Measurements from ENCODE around the gene ANK3. TPM values are rescaled to one million over a fixed set of nuclear protein-coding genes. Genes with fewer than 3 reads are reported as not detected.
A peak's percentile ranks its signal among the peaks of the same experiment; 100 is the strongest.

The ANK3 gene
- total and polyA plus RNA-seq, 10 donors, result 2.0 to 133 (median 62.9) TPM

DNA sequence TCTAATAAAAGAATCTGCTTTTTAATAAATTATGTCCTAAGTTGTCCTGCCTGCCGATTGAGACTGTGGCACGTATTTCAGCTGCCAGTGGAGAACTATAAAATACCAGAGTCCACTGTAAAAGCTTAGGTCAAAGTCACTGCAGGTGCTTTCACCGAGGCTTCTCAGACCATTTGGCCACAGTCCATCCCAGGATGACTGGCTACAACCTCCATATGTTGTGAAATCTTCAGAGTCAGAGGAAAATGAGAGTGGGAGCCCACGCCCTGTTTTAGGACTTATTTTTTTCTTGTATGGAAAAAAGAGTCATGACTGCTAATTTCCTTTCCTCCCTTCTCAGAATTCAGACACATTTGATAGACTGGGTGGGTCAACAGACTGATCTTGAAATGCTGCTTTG is 182.9 kb downstream of the ANK3 start:
- no peak for TF ChIP-seq POLR2A (IDR thresholded peaks at IDR 0.05)
- TF ChIP-seq POLR2AphosphoS5 (IDR thresholded peaks at IDR 0.05), result no peak
- TF ChIP-seq, protein P1, sequence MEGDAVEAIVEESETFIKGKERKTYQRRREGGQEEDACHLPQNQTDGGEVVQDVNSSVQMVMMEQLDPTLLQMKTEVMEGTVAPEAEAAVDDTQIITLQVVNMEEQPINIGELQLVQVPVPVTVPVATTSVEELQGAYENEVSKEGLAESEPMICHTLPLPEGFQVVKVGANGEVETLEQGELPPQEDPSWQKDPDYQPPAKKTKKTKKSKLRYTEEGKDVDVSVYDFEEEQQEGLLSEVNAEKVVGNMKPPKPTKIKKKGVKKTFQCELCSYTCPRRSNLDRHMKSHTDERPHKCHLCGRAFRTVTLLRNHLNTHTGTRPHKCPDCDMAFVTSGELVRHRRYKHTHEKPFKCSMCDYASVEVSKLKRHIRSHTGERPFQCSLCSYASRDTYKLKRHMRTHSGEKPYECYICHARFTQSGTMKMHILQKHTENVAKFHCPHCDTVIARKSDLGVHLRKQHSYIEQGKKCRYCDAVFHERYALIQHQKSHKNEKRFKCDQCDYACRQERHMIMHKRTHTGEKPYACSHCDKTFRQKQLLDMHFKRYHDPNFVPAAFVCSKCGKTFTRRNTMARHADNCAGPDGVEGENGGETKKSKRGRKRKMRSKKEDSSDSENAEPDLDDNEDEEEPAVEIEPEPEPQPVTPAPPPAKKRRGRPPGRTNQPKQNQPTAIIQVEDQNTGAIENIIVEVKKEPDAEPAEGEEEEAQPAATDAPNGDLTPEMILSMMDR (IDR thresholded peaks at IDR 0.05 in 8 of 11, conservative IDR thresholded peaks at IDR 0.05 in 3 of 11), result no peak
- intact Hi-C loops (cut with DNase I; ENCODE audit: low total_unique reads), result loop anchor here (10.0 kb wide), 1 partner anchor 228 kb away; no protein-coding TSS in a partner anchor
- no peak overlapping the region for H3K4me3 ChIP-seq
- peaks cover 0 to 8% (median 0%) of the 10 kb centered on the region in 6 donors for H3K36me3 ChIP-seq
- H3K4me1 ChIP-seq, result peaks cover 0 to 12% (median 8%) of the 10 kb centered on the region in 6 donors
- H3K9me3 ChIP-seq, result peaks cover 0 to 3% (median 0%) of the 10 kb centered on the region in 8 donors
- WGBS, 5 donors, result 48 to 67% (median 54%) methylated on average over 4 of the region's 4 CpGs
- peak overlapping the region in 1 of 8 donors; percentile 14 for H3K27ac ChIP-seq
- no peak for DNase-seq
- H3K27me3 ChIP-seq (replicated peaks in 1 of 7), result no peaks in the 10 kb centered on the region

DNA sequence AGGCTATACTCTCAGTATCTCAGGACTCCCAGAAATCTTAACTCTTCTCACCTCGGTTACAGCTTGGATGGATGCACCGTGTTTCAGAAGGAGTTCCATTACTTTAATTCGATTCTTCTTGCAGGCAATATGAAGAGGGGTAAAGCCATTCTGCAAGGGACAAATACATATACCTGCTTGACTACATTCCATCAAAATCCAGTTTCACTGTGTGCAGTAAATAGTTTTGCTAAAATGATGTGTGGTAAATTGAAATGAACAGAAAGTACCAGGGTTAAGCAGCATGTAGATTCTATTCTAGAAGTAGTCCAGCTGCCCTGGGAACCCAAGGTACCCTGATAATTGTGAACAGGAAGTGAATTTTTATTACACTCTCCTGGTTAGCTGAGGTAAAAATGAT is 183.9 kb downstream of the ANK3 start:
- intact Hi-C loops (cut with DNase I; ENCODE audit: low total_unique reads), result loop anchor here (10.0 kb wide), 1 partner anchor 229 kb away; no protein-coding TSS in a partner anchor
- no peak for TF ChIP-seq POLR2AphosphoS5 (IDR thresholded peaks at IDR 0.05)
- TF ChIP-seq, protein P1 (IDR thresholded peaks at IDR 0.05 in 8 of 11, conservative IDR thresholded peaks at IDR 0.05 in 3 of 11), result no peak
- TF ChIP-seq POLR2A (IDR thresholded peaks at IDR 0.05), result no peak
- H3K27ac ChIP-seq, result peak overlapping the region in 1 of 8 donors; percentile 28
- WGBS, 5 donors, result 87 to 97% (median 89%) methylated on average over 3 of the region's 3 CpGs
- H3K36me3 ChIP-seq, result peaks cover 0 to 8% (median 0%) of the 10 kb centered on the region in 6 donors
- no peaks in the 10 kb centered on the region for H3K9me3 ChIP-seq
- no peaks in the 10 kb centered on the region for H3K27me3 ChIP-seq (replicated peaks in 1 of 7)
- DNase-seq, result no peak
- H3K4me1 ChIP-seq, result peaks cover 0 to 10% (median 6%) of the 10 kb centered on the region in 6 donors
- H3K4me3 ChIP-seq, result no peak overlapping the region

DNA sequence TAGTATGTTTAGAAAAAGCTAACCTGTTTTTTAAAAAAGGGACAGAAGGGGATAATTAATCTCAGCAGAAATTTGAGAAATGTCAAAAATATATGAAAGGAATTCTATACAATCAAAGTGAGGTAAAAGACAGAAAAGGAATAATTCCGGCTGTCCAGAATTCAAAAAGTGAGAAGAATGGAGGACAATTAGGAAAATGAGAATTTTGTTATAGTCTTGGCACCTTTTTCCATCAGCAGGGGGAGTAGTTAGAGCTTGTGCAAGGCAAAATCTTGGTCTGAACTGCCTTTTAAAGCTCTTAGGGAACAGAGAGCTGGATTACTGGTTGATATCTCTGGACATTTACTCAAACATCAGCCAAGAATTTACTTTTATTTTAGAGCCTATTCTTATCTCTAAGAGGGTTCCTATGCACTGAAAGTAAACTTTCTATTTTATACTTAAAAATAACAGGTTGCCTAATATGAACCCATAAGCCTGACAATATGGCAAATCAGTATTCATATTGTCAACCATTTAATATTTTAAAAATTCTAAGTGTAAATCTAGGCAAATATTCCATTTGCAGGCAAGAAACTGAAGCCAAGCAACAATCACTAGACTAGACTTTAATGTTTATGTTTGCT is 185.6 kb downstream of the ANK3 start:
- Histone ChIP-seq H3K4me1 (peaks cover 0 to 3% (median 0%) of the 10 kb centered on the region in 6 donors), H3K27ac (peak overlapping the region in 1 of 8 donors; percentile 28), H3K27me3 (replicated peaks in 1 of 7) (no peaks in the 10 kb centered on the region), H3K9me3 (no peaks in the 10 kb centered on the region), H3K36me3 (peaks cover 0 to 10% (median 0%) of the 10 kb centered on the region in 6 donors), H3K4me3 (no peak overlapping the region)
- 69 to 94% (median 73%) methylated on average over 1 of the region's 1 CpG for WGBS, 5 donors
- no peak for DNase-seq
- intact Hi-C loops (cut with DNase I; ENCODE audit: low total_unique reads), result loop anchor here (10.0 kb wide), 1 partner anchor 231 kb away; no protein-coding TSS in a partner anchor
- TF ChIP-seq, protein P1 (IDR thresholded peaks at IDR 0.05 in 8 of 11, conservative IDR thresholded peaks at IDR 0.05 in 3 of 11), result peak in 9 of 11 experiments; percentile 17 to 54 (median 41)
- no peak for TF ChIP-seq POLR2AphosphoS5 (IDR thresholded peaks at IDR 0.05)

DNA sequence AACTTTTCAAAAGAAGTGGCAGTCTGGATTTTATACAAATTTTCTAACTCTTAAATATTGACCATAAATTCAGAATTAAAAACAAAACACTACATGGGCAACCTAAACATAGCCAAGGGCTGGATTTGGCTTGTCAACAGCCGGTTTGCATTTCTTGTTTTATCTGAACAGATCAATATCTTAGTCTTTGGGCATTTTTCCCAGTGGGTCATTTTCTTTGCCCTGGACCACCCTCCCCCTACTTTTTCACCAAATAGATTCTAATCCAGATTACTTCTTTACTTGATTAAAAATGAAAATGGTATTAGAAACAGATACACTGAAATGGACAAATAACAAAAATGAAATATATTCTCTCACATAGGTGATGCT is 189.0 kb downstream of the ANK3 start:
- peaks cover 0 to 43% (median 8%) of the 10 kb centered on the region in 6 donors for H3K36me3 ChIP-seq
- peaks cover 0 to under 1% (median 0%) of the 10 kb centered on the region in 6 donors for H3K4me1 ChIP-seq
- H3K9me3 ChIP-seq, result no peaks in the 10 kb centered on the region
- 79 to 95% (median 87%) methylated on average over 1 of the region's 1 CpG for WGBS, 5 donors
- no peaks in the 10 kb centered on the region for H3K27me3 ChIP-seq (replicated peaks in 1 of 7)
- no peak overlapping the region for H3K27ac ChIP-seq
- H3K4me3 ChIP-seq, result no peak overlapping the region
- no peak for DNase-seq
- intact Hi-C loops (cut with DNase I; ENCODE audit: low total_unique reads), result loop anchor here (10.0 kb wide), 1 partner anchor 234 kb away; no protein-coding TSS in a partner anchor
- TF ChIP-seq POLR2AphosphoS5 (IDR thresholded peaks at IDR 0.05) (no peak), POLR2A (IDR thresholded peaks at IDR 0.05) (no peak)
- TF ChIP-seq, protein P1 (IDR thresholded peaks at IDR 0.05 in 8 of 11, conservative IDR thresholded peaks at IDR 0.05 in 3 of 11), result no peak

Data from spleen (tissue), 11 donors.